GM19023 (cell line): ENCODE results near the gene DUSP9.

Experiments
- ATAC-seq: cut with Tn5 transposase; IDR thresholded peaks from one replicate; pipeline ENCODE4 v1.9.1; 2021; ENCODE audit warnings: mild to moderate bottlenecking, moderate library complexity; ENCODE audit not compliant: unreplicated experiment

DUSP9 gene

GRCh38 chrX:153647461-153648357 lies 706 bp downstream of the DUSP9 start:
- ATAC-seq, result no peak

GRCh38 chrX:153648358-153649177 lies 1.6 kb downstream of the DUSP9 start:
- ATAC-seq, result no peak

- no peak for ATAC-seq
These were observed 2.3 kb downstream of the DUSP9 start for GRCh38 chrX:153649178-153649914.

- no peak for ATAC-seq
These were observed 3.1 kb downstream of the DUSP9 start for GRCh38 chrX:153649915-153650782.

- ATAC-seq, result no peak
These were observed 4.0 kb downstream of the DUSP9 start for GRCh38 chrX:153650959-153651358.

GRCh38 chrX:153651540-153652079 lies 4.6 kb downstream of the DUSP9 start:
- ATAC-seq, result no peak

- ATAC-seq, result no peak
These were observed 6.6 kb downstream of the DUSP9 start for GRCh38 chrX:153653556-153653955.

GRCh38 chrX:153657161-153657560 lies 10.2 kb downstream of the DUSP9 start:
- ATAC-seq, result no peak

GRCh38 chrX:153659268-153659667 lies 12.3 kb downstream of the DUSP9 start:
- ATAC-seq, result no peak

DNA sequence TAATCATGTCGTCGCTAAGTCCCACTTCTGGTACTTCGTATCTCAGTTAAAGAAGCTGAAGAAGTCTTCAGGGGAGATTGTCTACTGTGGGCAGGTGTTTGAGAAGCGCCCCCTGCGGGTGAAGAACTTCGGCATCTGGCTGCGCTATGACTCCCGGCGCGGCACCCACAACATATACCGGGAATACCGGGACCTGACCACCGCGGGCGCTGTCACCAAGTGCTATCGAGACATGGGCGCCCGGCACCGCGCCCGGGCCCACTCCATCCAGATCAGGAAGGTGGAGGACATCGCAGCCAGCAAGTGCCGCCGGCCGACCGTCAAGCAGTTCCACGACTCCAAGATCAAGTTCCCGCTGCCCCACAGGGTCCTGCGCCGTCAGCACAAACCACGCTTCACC lies 15.3 kb downstream of the DUSP9 start:
- ATAC-seq, result no peak

DNA sequence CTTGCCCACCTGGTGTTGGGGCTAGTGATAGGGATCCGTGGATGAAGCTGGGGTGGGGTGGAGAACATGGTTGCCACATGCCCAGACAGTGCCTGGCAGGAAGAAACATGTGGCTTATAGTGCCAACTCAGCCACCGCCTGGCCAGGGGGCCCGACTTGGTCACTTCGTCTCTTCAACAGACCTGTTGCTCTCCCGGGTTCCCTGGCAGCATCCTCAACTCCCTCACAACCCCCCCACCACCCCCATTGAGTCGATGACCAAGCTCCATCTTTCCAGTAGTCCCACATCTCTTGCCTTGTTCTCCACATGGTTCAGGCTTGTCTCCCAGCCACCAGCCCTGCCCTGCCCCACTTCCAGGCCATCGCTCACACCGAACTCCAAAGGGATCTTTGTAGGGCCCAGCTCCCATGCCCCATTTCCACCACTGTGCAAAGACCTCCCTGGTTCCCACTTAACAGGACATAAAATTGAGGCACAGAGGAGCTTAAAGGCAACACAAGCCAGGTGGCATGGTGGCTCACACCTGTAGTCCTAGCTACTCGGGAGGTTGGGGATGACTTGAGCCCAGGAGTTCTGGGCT lies 18.8 kb downstream of the DUSP9 start:
- no peak for ATAC-seq

- ATAC-seq, result no peak
These were observed 20.4 kb downstream of the DUSP9 start for GRCh38 chrX:153667281-153667955.

- ATAC-seq, result peak; percentile 52
These were observed 21.0 kb downstream of the DUSP9 start for GRCh38 chrX:153667956-153668396.

DNA sequence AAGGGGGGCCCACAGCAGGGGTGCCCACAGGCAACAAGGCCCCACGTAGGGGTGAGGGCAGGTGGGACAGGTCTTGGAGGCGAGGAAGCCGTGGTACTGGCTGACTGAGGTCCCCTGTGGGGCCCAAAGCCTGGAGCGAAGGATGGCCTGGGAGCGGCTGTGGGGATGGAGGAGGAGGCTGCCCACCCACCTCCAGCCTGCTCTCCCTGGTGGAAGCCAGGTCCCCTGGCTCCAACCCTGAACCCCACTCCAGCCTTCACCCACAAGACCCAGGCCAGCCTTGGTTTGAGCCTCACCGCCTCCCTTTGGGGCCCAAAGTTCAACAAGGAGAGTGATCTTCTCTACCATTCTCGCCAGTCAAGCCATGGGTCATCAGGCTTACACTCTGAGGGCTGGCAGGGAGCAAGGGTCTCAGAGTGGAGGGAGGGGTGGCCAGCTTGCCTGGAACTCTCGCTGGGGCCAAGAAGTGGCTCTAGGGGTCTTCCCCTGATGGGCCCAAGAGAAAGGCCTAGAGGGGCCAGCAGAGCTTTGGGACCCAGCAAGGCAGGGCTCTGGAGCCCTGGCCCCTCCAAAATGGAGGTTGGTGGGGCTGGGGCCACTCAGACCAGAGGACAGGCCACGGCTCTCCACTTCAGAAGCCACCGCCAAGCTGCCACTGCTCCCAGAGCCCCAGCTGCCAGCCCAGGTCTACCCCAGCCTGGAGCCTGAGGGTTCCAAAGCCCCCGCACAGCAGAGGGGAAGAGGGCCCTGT lies 21.6 kb downstream of the DUSP9 start:
- ATAC-seq, result no peak

DNA sequence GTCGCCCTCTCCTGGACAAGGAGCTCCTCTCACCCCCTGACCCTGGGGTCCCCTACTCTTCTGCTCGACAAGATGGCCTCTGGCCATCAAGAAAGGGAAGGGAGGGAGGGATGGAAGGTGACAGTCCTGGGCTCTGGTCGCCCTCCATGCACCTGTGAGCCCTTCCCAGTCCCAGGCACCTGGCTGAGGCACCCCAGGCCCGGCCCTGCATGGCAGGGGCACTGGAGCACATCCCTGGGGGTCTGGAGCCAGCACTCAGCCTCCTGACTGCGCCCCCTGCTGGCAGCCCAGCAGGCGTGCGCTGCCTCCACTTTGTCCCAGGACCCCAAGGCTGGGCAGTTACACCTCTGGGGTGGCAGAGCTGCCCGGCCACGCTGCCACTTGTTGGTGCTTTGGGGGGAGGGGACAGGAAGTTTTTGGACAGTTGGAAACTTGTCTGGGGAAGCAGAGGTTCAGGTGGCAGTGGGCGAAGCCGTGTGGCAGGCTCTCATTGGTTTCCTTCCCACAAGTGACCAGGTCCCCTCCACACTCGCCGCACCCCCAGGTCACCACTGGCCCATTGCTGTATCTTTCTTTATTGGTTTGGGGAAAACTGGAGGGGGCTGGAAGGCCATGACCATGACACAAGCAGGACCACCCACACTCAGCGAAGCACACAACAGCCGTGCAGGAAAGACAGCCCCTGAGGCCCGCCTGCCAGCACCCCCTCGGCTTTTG lies 22.3 kb downstream of the DUSP9 start:
- no peak for ATAC-seq

- ATAC-seq, result no peak
These were observed 23.1 kb downstream of the DUSP9 start for GRCh38 chrX:153669901-153670731.
